SK-N-SH treated with all-trans-retinoic acid at 6 μM for 48 hours (cell line): Measurements from ENCODE around the gene MEA1.

Experiments
- ARNTL ChIP-seq: fragments of 450-650 bp; formaldehyde crosslinking; IDR thresholded peaks from 2 replicates; pipeline ENCODE4 v1.5.0; 2020; ENCODE audit warnings: low read depth, mild to moderate bottlenecking, moderate library complexity, borderline replicate concordance
- CSDC2 ChIP-seq: fragments of 250-450 bp; sonication (Bioruptor Pico); IDR thresholded peaks from 2 replicates; pipeline ENCODE4 v1.5.0; 2020; ENCODE audit warnings: mild to moderate bottlenecking, moderate library complexity
- ZC3H10 ChIP-seq: fragments of 250-450 bp; sonication (Bioruptor Pico); IDR thresholded peaks from 2 replicates; pipeline ENCODE4 v1.5.1; 2021; ENCODE audit warnings: mild to moderate bottlenecking, moderate library complexity
- TF ChIP-seq, protein P1 (sequence below): fragments of 250-450 bp; sonication (Bioruptor Pico); IDR thresholded peaks from 2 replicates; pipeline ENCODE4 v1.8.0; 2020; ENCODE audit warnings: mild to moderate bottlenecking, moderate library complexity, borderline replicate concordance
- TF ChIP-seq, protein P2 (sequence below): fragments of 250-450 bp; sonication (Bioruptor Pico); IDR thresholded peaks from 2 replicates; pipeline ENCODE4 v1.5.0; 2020; ENCODE audit warnings: mild to moderate bottlenecking, moderate library complexity

DNA sequence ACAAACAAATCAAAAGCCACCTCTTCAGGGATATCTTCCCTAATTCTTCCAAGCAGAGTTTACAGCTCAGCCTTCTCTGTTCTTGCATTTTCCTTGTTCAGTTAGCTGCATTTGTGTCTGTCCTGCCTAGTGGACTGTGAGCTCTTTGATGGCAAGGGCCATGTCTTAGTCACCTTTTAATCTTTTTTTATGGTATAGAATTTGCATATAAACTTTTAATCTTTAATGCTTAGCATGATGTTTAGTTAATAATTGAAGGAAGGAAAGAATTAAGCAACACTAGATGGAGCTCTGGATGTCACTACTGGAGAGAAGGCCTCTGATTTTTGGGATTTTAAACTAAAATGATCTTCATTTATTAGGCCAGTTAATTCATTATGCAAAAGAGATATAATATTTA, 17.2 kb downstream of the MEA1 start:
- TF ChIP-seq CSDC2 (CRISPR knock-in tag) (no peak), ARNTL (CRISPR knock-in tag) (no peak), ZC3H10 (CRISPR knock-in tag) (no peak)
- TF ChIP-seq, protein P1, sequence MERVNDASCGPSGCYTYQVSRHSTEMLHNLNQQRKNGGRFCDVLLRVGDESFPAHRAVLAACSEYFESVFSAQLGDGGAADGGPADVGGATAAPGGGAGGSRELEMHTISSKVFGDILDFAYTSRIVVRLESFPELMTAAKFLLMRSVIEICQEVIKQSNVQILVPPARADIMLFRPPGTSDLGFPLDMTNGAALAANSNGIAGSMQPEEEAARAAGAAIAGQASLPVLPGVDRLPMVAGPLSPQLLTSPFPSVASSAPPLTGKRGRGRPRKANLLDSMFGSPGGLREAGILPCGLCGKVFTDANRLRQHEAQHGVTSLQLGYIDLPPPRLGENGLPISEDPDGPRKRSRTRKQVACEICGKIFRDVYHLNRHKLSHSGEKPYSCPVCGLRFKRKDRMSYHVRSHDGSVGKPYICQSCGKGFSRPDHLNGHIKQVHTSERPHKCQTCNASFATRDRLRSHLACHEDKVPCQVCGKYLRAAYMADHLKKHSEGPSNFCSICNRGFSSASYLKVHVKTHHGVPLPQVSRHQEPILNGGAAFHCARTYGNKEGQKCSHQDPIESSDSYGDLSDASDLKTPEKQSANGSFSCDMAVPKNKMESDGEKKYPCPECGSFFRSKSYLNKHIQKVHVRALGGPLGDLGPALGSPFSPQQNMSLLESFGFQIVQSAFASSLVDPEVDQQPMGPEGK (CRISPR knock-in tag) = no peak
- TF ChIP-seq, protein P2, sequence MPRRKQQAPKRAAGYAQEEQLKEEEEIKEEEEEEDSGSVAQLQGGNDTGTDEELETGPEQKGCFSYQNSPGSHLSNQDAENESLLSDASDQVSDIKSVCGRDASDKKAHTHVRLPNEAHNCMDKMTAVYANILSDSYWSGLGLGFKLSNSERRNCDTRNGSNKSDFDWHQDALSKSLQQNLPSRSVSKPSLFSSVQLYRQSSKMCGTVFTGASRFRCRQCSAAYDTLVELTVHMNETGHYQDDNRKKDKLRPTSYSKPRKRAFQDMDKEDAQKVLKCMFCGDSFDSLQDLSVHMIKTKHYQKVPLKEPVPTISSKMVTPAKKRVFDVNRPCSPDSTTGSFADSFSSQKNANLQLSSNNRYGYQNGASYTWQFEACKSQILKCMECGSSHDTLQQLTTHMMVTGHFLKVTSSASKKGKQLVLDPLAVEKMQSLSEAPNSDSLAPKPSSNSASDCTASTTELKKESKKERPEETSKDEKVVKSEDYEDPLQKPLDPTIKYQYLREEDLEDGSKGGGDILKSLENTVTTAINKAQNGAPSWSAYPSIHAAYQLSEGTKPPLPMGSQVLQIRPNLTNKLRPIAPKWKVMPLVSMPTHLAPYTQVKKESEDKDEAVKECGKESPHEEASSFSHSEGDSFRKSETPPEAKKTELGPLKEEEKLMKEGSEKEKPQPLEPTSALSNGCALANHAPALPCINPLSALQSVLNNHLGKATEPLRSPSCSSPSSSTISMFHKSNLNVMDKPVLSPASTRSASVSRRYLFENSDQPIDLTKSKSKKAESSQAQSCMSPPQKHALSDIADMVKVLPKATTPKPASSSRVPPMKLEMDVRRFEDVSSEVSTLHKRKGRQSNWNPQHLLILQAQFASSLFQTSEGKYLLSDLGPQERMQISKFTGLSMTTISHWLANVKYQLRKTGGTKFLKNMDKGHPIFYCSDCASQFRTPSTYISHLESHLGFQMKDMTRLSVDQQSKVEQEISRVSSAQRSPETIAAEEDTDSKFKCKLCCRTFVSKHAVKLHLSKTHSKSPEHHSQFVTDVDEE (CRISPR knock-in tag) = no peak
